DMS153 treated with DMSO at 0.1 percent for 48 hours (cell line): Measurements from ENCODE around the gene EDARADD.
"Not testable (repeated sequence)": the region's sequence is repeated elsewhere in the genome, so short reads cannot be mapped to it uniquely, and the experiment has no call there.

Source experiments
- DNase-seq: peaks from one replicate; lab custom pipeline; 2025; ENCODE audit not compliant: unreplicated experiment; lab: John Stamatoyannopoulos, UW

EDARADD gene

DNA sequence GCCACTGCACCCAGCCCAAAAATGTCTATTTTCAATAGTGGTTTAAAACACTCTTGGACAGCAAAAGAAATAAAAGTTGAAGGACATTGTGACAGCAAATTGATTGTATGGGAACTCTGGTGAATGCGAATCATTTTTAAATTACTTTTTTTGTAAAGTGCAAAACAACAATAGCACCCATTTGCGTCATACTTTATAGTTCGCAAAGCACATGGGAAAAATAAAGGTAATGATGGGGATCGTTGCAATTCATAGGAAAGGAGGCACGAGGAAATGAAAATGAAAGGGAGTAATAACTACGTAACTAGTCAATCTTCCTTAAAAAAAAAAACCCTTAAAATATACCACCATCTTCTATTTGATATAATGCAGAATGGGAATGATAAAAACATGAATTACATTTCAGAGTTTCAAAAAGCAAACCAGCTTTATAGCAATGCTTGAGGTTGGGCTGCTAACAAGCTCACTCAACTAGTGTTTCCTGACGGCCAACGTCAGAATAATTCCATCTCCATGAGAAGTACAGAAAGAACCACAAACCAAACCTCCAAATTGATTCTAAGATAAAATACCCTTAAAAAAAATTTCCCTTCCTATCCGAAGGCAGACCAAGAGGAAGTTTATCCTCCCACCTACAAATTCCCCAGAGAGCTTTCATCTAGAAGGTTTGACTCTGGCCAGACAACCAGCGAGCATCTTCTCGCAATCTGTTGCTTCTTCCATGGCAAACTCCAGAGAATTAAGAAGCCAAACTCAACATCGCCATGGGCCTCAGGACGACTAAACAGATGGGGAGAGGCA, at the start of gene EDARADD:
TSS of gene EDARADD (plus strand) at position 606 of the 801 bp plus-strand sequence. CDS start at position 765, 159 bp downstream.
- no peak for DNase-seq

DNA sequence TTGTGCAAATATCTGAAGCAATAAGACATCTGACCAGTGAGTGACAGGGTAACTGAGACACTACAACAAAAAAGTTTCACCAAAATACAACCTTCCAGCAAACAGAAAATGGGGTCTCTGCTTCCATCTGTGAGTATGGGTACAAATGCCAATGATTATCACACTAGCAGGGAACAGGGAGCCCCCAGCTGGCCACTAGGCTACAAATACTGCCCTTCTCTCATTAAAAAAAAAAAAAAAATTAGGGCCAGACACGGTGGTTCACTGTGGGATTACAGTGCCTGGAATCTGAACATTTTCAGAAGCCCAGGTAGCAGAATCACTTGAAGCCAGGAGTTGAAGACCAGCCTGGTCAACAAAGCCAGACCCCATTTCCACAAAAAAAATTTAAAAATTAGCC, 48.4 kb upstream of the EDARADD start:
- no peak for DNase-seq

DNA sequence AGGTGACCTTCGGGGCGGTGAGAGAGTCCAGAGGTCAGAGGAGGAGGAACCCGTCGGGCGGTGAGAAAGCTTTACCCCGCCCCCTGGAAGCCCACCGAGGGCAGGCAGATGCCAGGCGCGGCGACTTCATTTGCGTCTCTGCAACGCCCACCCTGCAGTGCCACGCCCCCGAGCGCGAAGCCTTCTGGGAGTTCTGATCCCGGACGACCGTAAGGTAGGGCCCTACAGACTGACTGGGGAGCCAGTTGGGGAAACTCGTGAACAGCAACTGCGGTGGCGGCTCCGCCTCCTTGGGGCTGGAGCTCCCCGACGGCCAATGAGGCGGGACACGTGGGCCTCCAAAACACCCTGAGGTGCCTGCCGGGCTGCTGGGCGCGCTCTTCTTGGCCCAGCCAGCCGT, 46.0 kb upstream of the EDARADD start:
- no peak for DNase-seq

DNA sequence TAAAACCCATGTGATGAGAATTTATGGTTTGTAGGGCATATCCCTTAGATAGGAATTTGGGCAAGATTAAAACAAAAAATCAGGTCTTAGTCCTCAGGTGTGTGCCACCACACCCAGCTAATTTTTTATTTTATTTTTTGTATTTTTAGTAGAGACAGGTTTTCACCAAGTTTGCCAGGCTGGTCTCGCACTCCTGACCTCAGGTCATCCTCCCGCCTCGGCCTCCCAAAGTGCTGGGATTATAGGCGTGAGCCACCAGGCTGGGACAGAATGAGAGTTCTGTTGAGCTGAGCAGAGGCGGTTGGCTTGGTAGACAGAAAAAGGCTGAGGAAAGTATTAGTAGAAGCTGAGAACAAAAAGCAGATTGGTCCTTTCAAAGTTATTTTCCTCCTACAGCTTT, 43.8 kb upstream of the EDARADD start:
- no peak for DNase-seq

DNA sequence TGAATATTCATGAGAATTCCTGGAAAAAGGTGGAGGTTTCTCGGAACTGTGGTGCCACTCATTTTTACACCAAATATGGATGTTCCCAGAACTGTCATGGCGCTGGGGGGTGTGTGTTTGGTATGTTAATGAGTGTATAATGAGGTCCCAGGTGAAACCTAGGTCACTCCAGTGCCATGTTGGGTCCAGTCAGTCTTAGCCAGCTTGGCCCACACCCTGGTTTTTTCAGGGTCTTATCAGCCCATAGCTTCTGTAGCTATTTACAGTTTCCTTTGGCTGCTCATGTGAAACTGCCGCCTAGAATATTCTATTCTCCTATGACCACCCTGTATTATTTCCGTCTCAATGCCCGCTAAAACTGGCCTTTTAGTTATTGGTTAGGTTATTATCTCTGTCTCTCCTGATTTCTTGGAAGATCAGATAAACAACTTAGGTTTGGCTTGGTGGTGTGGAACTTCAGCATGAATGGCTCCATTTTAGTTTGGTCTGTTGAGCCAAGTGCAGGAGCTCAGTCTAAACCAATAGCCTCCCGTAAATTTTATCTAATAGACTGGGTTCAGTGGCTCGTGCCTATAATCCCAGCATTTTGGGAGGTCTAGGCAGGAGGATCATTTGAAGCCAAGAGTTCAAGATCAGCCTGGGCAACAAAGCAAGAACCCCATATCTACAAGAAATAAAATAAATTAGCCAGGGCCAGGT, 42.1 kb upstream of the EDARADD start:
- DNase-seq: no peak

DNA sequence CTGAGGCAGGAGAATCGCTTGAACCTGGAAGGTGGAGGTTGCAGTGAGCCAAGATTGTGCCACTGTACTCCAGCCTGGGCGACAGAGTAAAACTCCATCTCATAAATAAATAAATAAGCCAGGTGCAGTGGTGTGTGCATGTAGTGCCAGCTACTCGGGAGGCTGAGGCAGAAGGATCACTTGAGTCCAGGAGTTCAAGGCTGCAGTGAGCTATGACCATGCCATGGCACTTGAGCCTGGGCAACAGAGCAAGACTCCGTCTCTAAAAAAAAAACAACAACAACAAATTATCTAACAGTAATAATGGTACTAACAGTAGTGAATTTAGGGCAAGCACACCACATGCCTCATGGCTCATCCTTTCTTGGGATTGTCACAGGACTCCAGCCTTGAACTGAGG, 41.3 kb upstream of the EDARADD start:
- not testable (repeated sequence) for DNase-seq

DNA sequence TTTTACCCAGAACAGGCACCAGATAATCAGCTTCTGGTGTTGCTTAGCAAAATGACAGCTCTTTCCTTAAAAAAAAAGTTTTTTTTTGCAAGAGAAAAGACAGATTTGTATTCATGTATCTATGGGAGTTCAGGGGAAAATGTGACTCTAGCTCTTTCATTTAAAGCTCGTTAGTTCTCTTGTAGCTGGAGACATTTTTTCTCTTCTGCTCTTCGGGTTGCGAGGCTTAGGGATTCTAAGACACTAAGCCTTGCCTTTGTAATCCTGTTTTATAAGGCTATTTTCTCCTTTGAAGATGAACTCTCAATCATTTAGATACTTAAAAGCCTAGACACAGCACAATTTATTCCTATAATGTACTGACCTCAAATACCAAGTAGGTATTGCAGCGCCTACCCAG, 40.3 kb upstream of the EDARADD start:
- no peak for DNase-seq

DNA sequence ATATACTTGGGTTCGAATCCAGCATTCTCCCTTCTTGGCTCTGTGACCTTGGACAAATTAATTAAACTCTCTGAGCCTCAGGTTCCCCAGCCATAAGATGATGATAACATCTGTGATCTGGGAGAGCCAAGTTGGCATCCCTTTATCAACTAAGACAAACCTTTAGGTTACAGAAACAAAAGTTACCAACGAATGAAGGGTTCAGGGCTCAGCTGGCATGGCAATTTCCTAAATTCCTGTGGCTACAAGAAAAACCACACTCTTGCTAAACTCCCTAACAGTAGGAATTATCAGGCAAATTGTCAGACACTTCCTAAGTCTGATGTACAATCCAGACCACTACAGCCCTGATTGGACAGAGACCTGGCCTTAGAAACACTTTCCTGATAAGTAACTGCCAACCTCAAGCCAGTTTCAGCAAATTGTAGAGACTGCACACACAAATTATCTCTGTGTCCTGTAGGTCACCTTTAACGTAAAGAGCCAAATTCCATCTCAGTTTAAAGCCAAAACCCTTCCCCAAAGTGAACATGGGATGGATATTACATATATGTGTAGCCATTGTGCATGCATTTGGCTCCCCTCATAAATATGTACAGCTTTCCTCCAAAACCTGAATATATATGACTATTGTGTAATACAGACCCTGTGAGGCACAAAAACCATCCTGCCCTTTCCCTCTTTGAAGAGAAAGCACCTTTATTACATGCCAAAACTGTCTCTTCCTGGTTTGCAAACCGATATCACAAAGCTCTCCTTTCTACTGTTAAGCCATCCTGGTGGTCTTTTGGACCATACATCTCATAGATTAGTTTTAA, 39.5 kb upstream of the EDARADD start:
- no peak for DNase-seq

DNA sequence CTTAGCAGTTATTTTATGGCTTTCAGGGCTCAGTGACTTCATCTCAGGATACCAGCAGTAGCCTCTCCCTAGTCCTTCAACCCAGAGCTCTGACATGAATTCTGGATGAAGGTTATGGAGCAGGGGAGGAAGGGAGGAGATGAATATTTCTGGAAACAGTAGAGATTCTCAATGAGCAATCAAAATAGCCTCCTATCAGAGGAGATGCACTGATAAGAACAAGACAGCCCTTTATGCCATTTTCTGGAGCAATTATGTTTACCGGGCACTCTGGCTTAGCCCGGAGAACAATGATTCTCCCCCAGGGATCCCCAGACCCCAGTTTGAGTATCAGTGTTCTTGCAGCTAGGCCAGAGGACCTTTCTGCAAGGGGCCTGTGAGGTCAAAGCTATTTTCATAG, 37.9 kb upstream of the EDARADD start:
- no peak for DNase-seq

DNA sequence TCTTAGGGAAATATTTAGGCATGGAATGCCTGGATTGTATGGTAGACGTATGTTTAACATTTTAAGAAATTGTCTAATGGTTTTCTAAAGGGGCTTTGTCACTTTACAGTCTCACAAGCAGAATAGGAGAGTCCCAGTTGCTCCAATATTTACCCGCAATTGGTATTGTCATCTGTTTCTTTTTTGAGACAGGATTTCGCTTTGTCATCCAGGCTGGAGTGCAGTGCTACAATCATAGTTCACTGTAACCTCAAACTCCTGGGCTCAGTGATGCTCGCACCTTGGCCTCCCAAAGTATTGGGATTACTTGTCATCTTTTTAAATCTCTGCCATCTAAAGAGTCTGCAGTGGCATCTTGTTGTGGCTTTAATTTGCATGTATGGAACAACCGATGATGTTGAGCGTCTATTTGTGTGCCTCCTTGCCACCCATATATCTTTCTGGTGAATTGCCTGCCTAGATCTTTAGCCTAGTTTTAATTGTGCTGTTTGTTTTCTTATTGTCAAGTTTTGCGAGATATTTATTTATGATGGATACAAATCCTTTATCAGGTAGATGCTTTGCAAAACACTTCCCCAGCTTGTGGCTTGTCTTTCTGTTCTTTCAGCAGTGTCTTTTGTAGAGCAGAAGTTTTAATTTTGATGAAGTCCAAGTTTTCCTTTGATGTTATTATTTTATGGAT, 32.0 kb upstream of the EDARADD start:
- DNase-seq: no peak

DNA sequence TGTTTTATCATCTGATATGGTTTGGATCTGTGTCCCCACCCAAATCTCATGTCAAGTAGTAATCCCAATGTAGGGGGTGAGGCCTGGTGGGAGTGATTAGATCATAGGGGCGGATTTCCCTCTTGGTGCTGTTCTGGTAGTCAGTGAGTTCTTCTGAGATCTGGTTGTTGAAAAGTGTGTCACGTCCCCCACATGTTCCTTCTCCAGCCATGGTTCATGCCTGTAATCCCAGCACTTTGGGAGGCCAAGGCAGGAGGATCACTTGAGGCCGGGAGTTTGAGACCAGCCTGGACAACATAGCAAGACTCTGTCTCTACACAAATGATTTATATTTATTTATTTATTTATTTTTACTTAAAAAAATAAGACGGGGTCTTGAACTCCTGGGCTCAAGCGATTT, 30.8 kb upstream of the EDARADD start:
- no peak for DNase-seq

DNA sequence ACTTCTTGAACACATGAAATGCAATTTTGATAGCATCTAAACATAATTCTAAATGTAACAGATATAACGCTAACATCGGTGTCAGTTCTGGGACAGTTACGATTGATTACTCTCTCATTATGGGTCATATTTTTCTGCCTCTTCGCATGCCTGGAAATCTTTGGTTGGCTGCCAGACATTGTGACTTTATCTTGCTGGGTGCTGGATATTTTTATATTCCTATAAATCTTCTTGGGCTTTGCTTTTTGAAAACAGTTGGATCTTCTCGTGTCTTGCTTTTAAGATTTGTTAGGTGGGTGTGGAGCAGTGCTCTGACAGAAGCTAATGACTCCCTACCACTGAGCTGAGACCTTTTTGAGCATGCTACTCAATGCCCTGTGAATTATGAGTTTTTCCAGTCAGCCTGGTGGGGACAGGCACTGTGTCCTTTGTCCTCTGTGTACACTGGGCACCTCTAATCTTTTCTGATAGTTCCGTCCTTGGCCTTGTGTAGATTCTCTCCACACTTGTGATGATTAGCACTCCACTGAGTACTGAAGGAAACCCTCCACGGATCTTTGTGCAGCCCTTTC, 28.0 kb upstream of the EDARADD start:
- DNase-seq: no peak

DNA sequence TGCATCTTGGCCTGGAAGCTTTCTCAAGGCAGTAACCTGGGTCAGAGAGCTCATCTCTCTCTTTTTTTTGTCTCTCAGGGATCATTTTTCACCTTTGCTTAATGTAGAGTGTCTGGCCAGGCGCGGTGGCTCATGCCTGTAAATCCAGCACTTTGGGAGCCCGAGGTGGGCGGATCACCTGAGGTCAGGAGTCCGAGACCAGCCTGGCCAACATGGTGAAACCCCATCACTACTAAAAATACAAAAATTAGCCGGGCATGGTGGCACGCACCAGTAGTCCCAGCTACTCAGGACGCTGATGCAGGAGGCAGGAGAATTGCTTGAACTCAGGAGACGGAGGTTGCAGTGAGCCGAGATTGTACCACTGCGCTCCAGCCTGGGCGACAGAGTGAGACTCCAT, 27.4 kb upstream of the EDARADD start:
- DNase-seq: not testable (repeated sequence)

DNA sequence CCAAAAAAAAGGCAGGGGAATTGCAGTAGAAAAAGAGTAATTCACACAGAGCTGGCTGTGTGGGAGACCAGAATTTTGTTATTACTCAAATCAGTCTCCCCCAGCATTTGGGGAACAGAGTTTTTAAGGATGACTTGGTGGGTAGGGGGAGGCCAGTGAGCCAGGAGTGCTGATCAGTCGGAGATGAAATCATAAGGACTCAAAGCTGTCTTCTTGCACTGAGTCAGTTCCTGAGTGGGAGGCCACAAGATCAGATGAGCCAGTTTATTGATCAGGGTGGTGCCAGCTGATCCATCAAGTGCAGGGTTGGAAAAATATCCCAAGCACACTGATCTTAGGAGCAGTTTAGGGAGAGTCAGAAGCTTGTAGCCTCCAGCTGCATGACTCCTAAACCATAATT, 23.7 kb upstream of the EDARADD start:
- no peak for DNase-seq

DNA sequence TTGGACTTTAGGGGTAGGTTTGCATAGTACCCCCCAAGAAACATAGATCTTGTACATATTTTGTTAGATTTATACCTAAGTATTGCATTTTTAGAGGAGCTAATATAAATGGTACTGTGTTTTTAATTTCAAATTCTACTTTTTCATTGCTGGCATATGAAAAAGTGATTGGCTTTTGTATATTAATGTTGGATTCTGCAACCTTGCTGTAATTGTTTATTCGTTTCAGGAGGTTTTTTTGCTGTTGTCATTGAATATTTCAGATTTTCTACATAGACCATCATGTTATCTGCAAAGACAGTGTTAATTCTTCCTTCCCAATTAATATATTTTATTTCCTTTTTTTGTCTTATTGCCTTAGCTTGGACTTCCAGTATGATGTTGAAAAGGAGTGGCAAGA, 23.0 kb upstream of the EDARADD start:
- no peak for DNase-seq

DNA sequence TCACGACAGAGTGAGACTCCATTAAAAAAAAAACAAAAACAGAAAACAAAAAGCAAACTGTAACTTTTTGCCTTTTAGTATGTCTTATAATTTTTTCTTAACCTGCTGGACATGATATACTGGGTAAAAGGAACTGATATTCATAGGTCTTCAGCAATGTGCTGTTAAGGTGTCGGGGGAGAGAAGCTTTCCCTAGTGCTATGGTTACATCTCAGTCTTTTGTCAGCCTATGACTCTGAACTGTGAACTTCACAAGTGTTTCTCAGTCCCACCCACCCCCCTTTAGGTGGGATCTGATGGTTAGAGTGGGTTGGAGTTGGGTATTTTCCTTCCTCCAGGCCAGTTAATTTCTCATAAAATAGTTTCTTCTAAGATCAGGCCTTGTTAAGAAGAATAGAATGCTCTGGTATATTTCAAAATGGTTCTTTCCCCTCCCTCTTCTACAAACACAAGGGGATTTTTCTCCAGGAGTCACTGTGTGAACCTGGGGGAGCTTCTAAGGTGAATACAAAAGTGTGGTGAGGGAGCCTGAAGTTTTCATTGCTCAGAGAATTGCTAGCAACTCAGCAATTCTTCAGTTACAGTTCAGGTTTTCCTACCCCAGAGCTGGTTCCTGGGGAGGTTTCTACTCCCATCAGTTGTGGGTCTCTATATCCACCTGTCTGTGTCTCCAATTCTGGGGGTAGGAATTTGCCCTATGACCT, 16.1 kb upstream of the EDARADD start:
- no peak for DNase-seq

DNA sequence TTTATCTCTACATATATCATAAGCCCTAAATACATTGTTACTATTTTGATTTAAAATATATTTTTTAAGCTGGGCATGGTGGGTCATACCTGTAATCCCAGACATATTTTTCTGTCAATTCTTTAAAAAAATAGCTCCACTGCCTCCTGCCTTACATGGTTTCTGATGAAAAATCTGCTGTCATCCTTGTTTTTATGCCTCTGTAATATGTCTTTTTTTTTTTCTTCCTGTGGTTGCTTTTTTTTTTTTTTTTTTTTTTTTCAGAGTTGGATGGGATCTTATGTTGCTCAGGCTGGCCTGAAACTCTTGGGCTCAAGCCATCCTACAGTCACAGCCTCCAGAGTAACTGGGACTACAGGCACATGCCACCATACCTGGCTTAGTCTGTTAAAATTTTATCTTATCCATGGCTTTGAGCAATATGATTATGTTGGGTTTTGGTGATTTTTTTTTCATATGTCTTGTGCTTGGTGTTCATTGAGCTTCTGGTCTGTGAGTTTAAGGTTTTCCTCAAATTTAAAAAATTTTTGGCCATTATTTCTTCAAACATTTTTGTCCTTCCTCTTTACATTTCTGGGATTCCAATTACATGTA, 12.4 kb upstream of the EDARADD start:
- DNase-seq: no peak

DNA sequence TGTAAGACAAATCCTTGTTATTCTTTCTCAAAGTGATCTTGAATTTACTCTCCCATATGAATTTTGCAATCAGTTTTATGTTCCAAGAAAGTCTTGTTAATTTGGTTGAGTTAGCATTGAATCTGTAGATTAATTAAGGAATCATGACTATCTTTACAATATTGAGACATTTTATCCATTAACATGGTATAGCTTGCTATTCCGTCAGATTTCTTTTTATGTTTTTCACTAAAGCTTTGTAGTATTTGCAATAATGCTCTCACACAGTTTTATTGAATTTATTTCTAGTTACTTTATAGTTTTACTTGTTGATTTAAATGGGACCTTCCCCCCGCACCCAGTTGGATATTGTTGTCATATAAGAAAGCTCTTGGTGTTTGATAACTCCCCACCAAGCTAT, 5.8 kb upstream of the EDARADD start:
- no peak for DNase-seq

DNA sequence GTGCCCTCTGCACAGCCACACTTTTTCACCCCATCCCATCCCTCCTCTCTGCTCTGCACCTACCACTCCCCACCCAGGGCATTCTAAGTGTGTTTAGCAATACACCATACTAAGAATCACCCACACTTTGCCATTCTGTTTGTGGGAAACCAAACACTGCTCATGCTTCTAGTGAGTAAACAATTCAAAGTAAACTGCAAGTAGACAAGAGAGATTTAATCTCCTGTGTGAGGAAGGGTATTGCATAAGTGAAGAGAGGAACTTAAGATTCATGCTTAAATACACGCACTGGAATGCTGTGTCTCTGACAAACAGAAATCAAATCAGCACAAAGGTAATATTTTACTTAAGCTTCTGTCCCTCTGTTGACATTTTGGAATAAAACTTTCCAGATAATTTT, 4.8 kb upstream of the EDARADD start:
- no peak for DNase-seq

DNA sequence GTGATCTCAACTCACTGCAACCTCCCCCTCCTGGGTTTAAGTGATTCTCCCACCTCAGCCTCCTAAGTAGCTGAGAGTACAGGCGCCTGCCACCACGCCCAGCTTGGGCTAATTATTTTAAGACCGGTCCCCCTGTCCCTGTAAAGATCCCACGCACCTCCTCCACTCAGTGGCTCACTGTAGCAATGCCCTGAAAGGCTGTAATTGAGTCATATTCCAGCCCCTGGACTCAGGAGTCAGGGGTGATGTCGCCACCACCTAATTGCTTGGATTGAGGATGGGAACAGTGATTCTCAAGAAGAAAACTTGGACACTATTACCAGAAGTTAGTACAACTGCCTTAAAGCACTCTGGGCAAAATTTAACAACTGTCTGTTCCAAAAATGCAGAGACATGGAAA, 3.1 kb upstream of the EDARADD start:
- no peak for DNase-seq
